Stimulated activated CD4-positive, alpha-beta T cell treated with anti-CD3 and anti-CD28 coated beads, Interleukin-12 subunit alpha, Interleukin-12 subunit beta, amount 100 ng/mL, for 4 hours (primary cell): ENCODE results near the gene HDAC4.

Experiments
- DNase-seq: peaks from one replicate; pipeline ENCODE4 v3.0.0-alpha.2; 2020

The HDAC4 gene

GRCh38 chr2:239111401-239112100, 289.3 kb downstream of the HDAC4 start:
- DNase-seq, result no peak

GRCh38 chr2:239110595-239111048, 290.2 kb downstream of the HDAC4 start:
- DNase-seq, result no peak

- no peak for DNase-seq
Observed at GRCh38 chr2:239109928-239110545, 290.8 kb downstream of the HDAC4 start.

- no peak for DNase-seq
Observed at GRCh38 chr2:239109041-239109927, 291.5 kb downstream of the HDAC4 start.

GRCh38 chr2:239108459-239108858, 292.4 kb downstream of the HDAC4 start:
- DNase-seq, result no peak

GRCh38 chr2:239107936-239108335, 292.9 kb downstream of the HDAC4 start:
- DNase-seq, result no peak

- no peak for DNase-seq
Observed at GRCh38 chr2:239106966-239107365, 293.9 kb downstream of the HDAC4 start.

- DNase-seq, result no peak
Observed at GRCh38 chr2:239106314-239106908, 294.4 kb downstream of the HDAC4 start.

- DNase-seq, result no peak
Observed at GRCh38 chr2:239105234-239105633, 295.6 kb downstream of the HDAC4 start.

- DNase-seq, result no peak
Observed at GRCh38 chr2:239104800-239105199, 296.0 kb downstream of the HDAC4 start.

GRCh38 chr2:239103125-239104098, 297.4 kb downstream of the HDAC4 start:
- no peak for DNase-seq

GRCh38 chr2:239102266-239102665, 298.6 kb downstream of the HDAC4 start:
- DNase-seq, result no peak

- no peak for DNase-seq
Observed at GRCh38 chr2:239101807-239102206, 299.0 kb downstream of the HDAC4 start.

GRCh38 chr2:239101071-239101470, 299.7 kb downstream of the HDAC4 start:
- no peak for DNase-seq

GRCh38 chr2:239099474-239099873, 301.3 kb downstream of the HDAC4 start:
- DNase-seq, result no peak

- no peak for DNase-seq
Observed at GRCh38 chr2:239098288-239098970, 302.4 kb downstream of the HDAC4 start.

- DNase-seq, result no peak
Observed at GRCh38 chr2:239097428-239097696, 303.5 kb downstream of the HDAC4 start.

- DNase-seq, result no peak
Observed at GRCh38 chr2:239096676-239097427, 304.0 kb downstream of the HDAC4 start.

- no peak for DNase-seq
Observed at GRCh38 chr2:239095460-239096081, 305.2 kb downstream of the HDAC4 start.

GRCh38 chr2:239094867-239095266, 306.0 kb downstream of the HDAC4 start:
- DNase-seq, result no peak
